Natural killer cell (primary cell): Measurements from ENCODE around the gene TBCC. TPM values are rescaled to one million over a fixed set of nuclear protein-coding genes. Genes with fewer than 3 reads are reported as not detected.

ENCODE experiments used
- ATAC-seq, 3 donors: fragments of 150-1000 bp in 2 of 3; fragments of 200-7000 bp in 1 of 3; cut with Tn5 transposase; 1 replicate in 1 of 3; 2 replicates in 2 of 3; pipeline ENCODE4 v1.10.0; 2021; ENCODE audit warnings: mild to moderate bottlenecking in 2 of 3, moderate library complexity in 2 of 3
- DNase-seq, 2 donors: peaks; one replicate each; pipeline versions ENCODE4 v3.0.0 to v3.0.0-alpha.2; 2013 to 2021; ENCODE audit warnings: mixed read lengths in 1 of 2
- H3K27ac ChIP-seq: one replicate; pipeline ENCODE4 v1.5.1; 2013; ENCODE audit warnings: mild to moderate bottlenecking, low read length
- H3K27me3 ChIP-seq: one replicate; pipeline ENCODE4 v1.6.1; 2013; ENCODE audit warnings: low read length; ENCODE audit not compliant: control insufficient read depth, insufficient read depth
- H3K36me3 ChIP-seq: one replicate; pipeline ENCODE4 v1.6.1; 2013; ENCODE audit warnings: low read length; ENCODE audit not compliant: control insufficient read depth, insufficient read depth
- H3K4me1 ChIP-seq: one replicate; pipeline ENCODE4 v1.6.1; 2013; ENCODE audit warnings: low read length; ENCODE audit not compliant: control insufficient read depth, insufficient read depth
- H3K4me3 ChIP-seq: one replicate; pipeline ENCODE4 v1.5.1; 2013; ENCODE audit warnings: low read length
- H3K9me3 ChIP-seq: one replicate; pipeline ENCODE4 v1.6.1; 2013; ENCODE audit warnings: low read length; ENCODE audit not compliant: control insufficient read depth, insufficient read depth
- H3K27ac Mint-ChIP-seq, 2 donors: one replicate each; pipeline ENCODE4 v1.8.0; 2022; ENCODE audit warnings: mild to moderate bottlenecking in 2 of 2, mixed read lengths in 2 of 2, moderate library complexity in 1 of 2
- H3K27me3 Mint-ChIP-seq, 2 donors: one replicate each; pipeline ENCODE4 v1.8.0; 2022; ENCODE audit warnings: low read depth in 2 of 2, mixed read lengths in 2 of 2
- H3K36me3 Mint-ChIP-seq: one replicate; pipeline ENCODE4 v1.8.0; 2022; ENCODE audit warnings: mixed read lengths
- H3K4me1 Mint-ChIP-seq, 2 donors: one replicate each; pipeline ENCODE4 v1.8.0; 2022; ENCODE audit warnings: mixed read lengths in 2 of 2
- H3K4me3 Mint-ChIP-seq: one replicate; pipeline ENCODE4 v1.8.0; 2022; ENCODE audit warnings: mild to moderate bottlenecking, moderate library complexity, mixed read lengths
- H3K9me3 Mint-ChIP-seq, 2 donors: one replicate each; pipeline ENCODE4 v1.8.0; 2022; ENCODE audit warnings: mixed read lengths in 2 of 2
- WGBS: methylation state at CpG from one replicate; pipeline ENCODE4 v1.1.7; 2013; ENCODE audit warnings: missing lambda C conversion rate; ENCODE audit not compliant: insufficient coverage; 5-methylcytosine and 5-hydroxymethylcytosine counted together
- intact Hi-C: fragments of 100-400 bp; cut with micrococcal nuclease; formaldehyde crosslinking; loops from one replicate; pipeline ENCODE4 v1.14.2; 2022
- total RNA-seq, 4 donors: library from RNA; stranded (reverse); fragments of 120-200 nt in 1 of 4; gene quantifications; one replicate each; pipeline versions ENCODE4 v1.2.3 to v1.2.4, GENCODE V29; 2013 to 2022
- TF ChIP-seq, protein P1 (sequence below): fragments of 200-600 bp; IDR thresholded peaks from one replicate; pipeline ENCODE4 v1.8.0; 2022; ENCODE audit warnings: antibody characterized with exemption

TBCC gene
- total RNA-seq, 3 donors from 2014 or later (not counting 1 experiment from before 2014, with no cell fraction given): 64.1 to 77.6 (median 65.6) TPM

DNA sequence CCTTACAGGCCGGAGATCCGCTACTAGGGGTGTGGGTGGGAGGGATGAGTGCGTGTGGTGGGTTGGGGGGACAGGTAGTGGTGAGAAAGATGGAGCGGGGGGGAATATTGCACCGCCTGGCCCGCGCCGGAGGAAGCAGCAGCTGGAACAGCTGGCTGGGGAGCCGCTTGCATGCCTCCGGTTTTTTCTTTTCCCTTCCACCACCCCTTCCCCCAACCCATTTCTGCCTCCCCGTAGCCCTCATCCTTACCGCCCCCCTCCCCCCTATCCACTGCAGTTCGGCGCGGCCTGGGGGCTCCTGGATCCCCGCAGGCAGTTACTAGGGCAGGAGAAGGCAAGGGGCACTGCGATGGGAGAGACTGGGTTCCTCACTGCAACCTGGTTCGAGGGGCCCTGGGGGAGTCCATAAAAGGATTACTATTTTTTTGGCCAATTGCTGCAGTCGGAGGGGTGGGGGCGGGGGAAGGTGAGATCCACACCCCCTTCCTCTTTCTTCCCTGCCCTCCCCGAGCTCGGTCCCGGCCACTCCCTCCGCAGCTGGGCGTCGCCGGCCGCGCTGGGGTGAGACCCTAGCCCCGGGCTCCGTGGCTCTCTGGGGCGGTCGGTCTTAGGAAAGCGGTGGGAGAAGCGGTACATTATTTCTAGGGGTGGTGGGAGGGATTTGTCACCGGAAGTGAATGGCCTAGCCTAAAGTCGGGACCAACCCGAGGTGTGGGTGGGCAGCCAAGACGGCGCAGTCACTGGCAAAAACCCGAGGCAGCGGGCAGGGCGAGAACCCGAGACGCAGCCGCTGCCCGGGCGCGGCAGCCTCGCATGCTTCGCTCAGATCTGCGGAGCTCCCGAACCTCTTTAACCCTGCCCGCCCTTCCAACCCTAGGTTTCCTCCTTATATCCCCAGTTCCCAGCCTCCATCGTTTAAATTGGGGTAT lies 824 bp upstream of the TBCC start:
- ATAC-seq (peak; percentile 25 to 50 (median 41)), DNase-seq (peak; percentile 63 to 90)
- H3K4me1 ChIP-seq: peaks cover 38% of the 10 kb centered on the region
- intact Hi-C loops: loop anchor here (1.0 to 2.0 kb wide), 5 partner anchors 20 to 313 kb away; partner anchors contain the start of genes KLC4, MRPL2 and RPL7L1
- H3K36me3 Mint-ChIP-seq: peaks cover 13% of the 10 kb centered on the region
- H3K27ac ChIP-seq: peak overlapping the region; percentile 70
- no peaks in the 10 kb centered on the region for H3K27me3 Mint-ChIP-seq
- no peaks in the 10 kb centered on the region for H3K36me3 ChIP-seq
- peak overlapping the region; percentile 100 for H3K4me3 Mint-ChIP-seq
- H3K4me3 ChIP-seq: peak overlapping the region; percentile 62
- H3K9me3 Mint-ChIP-seq: peaks cover 0 to 8% of the 10 kb centered on the region in 2 donors
- TF ChIP-seq, protein P1, sequence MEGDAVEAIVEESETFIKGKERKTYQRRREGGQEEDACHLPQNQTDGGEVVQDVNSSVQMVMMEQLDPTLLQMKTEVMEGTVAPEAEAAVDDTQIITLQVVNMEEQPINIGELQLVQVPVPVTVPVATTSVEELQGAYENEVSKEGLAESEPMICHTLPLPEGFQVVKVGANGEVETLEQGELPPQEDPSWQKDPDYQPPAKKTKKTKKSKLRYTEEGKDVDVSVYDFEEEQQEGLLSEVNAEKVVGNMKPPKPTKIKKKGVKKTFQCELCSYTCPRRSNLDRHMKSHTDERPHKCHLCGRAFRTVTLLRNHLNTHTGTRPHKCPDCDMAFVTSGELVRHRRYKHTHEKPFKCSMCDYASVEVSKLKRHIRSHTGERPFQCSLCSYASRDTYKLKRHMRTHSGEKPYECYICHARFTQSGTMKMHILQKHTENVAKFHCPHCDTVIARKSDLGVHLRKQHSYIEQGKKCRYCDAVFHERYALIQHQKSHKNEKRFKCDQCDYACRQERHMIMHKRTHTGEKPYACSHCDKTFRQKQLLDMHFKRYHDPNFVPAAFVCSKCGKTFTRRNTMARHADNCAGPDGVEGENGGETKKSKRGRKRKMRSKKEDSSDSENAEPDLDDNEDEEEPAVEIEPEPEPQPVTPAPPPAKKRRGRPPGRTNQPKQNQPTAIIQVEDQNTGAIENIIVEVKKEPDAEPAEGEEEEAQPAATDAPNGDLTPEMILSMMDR: no peak
- peak overlapping the region; percentile 98 to 100 for H3K27ac Mint-ChIP-seq
- H3K4me1 Mint-ChIP-seq: peaks cover 22 to 23% of the 10 kb centered on the region in 2 donors
- no peaks in the 10 kb centered on the region for H3K27me3 ChIP-seq
- H3K9me3 ChIP-seq: peaks cover 17% of the 10 kb centered on the region
- 0% methylated on average over 47 of the region's 55 CpGs for WGBS

DNA sequence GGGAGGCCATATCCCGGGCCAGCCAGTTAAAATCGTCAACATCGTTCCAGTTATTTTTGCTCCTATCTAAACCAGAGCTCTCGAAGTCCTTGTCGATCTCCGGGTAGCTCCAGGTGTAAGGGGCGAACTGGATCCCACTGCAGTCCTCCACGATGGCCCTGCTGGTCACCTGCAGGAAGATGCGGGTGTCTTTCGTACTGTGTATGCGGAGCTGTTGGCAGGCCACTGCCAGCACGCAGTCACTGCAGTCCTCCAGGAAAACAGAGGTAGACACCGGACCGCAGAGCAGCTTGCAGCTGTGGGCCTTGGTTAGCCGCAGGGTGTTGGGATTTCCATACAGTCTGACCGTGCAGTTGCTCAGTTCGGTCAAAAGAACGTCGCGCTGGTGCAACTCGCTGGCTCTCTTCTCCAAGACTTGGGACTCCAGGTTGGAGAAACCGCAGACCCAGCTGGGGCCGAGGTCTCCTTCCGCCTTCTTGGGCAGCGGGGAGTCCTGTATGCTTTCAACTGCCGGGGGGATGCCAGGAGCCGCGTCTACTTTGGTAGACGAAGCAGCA lies 742 bp downstream of the TBCC start:
- ATAC-seq: no peak
- Histone ChIP-seq H3K27me3 (no peaks in the 10 kb centered on the region), H3K9me3 (peaks cover 19% of the 10 kb centered on the region), H3K4me3 (peak overlapping the region; percentile 98), H3K36me3 (no peaks in the 10 kb centered on the region), H3K27ac (peak overlapping the region; percentile 95), H3K4me1 (peaks cover 34% of the 10 kb centered on the region)
- peak; percentile 39 to 61 for DNase-seq
- Mint-ChIP-seq H3K36me3 (peaks cover 13% of the 10 kb centered on the region), H3K9me3 (peaks cover 0 to 8% of the 10 kb centered on the region in 2 donors), H3K27ac (peak overlapping the region; percentile 98 to 100), H3K4me3 (peak overlapping the region; percentile 100), H3K4me1 (peaks cover 22 to 23% of the 10 kb centered on the region in 2 donors), H3K27me3 (no peaks in the 10 kb centered on the region)
- TF ChIP-seq, protein P1: no peak
- 4% methylated on average over 29 of the region's 29 CpGs for WGBS
- intact Hi-C loops: no loop called here

DNA sequence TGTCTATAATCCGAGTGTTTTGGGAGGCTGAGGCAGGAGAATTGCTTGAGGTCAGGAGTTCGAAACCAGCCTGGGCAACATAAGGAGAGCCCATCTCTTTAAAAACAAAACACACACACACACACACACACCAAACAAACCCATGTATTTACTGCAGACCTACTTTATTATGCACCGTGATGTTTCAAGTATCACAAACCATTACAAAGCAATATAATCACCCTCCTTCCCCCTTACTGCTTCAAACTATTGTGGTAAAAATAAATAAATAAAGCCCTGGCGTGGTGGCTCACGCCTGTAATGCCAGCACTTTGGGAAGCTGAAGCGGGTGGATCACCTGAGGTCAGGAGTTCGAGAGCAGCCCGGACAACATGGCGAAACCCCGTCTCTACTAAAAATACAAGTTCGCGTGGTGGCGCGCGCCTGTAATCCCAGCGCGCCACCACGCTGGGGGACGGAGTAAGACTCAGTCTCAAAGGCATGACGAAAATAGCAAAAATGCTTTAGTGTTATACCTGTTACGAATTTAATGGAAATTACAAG lies 1.5 kb downstream of the TBCC start:
- peaks cover 13% of the 10 kb centered on the region for H3K36me3 Mint-ChIP-seq
- H3K9me3 Mint-ChIP-seq: peaks cover 0 to 8% of the 10 kb centered on the region in 2 donors
- peaks cover 19% of the 10 kb centered on the region for H3K9me3 ChIP-seq
- peak overlapping the region in 1 of 2 donors; percentile 100 for H3K27ac Mint-ChIP-seq
- TF ChIP-seq, protein P1: no peak
- H3K4me3 Mint-ChIP-seq: peak overlapping the region; percentile 100
- H3K36me3 ChIP-seq: no peaks in the 10 kb centered on the region
- H3K27me3 Mint-ChIP-seq: no peaks in the 10 kb centered on the region
- peaks cover 22 to 23% of the 10 kb centered on the region in 2 donors for H3K4me1 Mint-ChIP-seq
- 90% methylated on average over 21 of the region's 21 CpGs for WGBS
- peaks cover 30% of the 10 kb centered on the region for H3K4me1 ChIP-seq
- no peak for DNase-seq
- H3K27ac ChIP-seq: no peak overlapping the region
- ATAC-seq: no peak
- H3K27me3 ChIP-seq: no peaks in the 10 kb centered on the region
- intact Hi-C loops: no loop called here
- no peak overlapping the region for H3K4me3 ChIP-seq
